Neural cell (in vitro differentiated cells): ENCODE measurements around the gene PCDH9.

Source experiments
- CTCF ChIP-seq: fragments of 450-650 bp; IDR thresholded peaks from 2 replicates; pipeline ENCODE4 v1.5.1; 2014; ENCODE audit warnings: antibody characterized with exemption, mild to moderate bottlenecking, moderate library complexity; ENCODE audit not compliant: poor library complexity, severe bottlenecking
- EZH2 ChIP-seq: fragments of 200-600, 300-800 bp; shearing (Covaris generic), sonication (generic); IDR thresholded peaks from 2 replicates; pipeline ENCODE4 v1.6.1; 2014; ENCODE audit warnings: antibody characterized with exemption, low read length, borderline replicate concordance, mild to moderate bottlenecking; ENCODE audit not compliant: insufficient read depth, poor library complexity, severe bottlenecking
- RAD21 ChIP-seq: fragments of 450-650 bp; conservative IDR thresholded peaks from 2 replicates; pipeline ENCODE4 v1.6.1; 2014; ENCODE audit warnings: antibody characterized with exemption, mild to moderate bottlenecking, moderate library complexity
- SMC3 ChIP-seq: fragments of 450-650 bp; conservative IDR thresholded peaks from 2 replicates; pipeline ENCODE4 v1.6.1; 2014; ENCODE audit warnings: antibody characterized with exemption, mild to moderate bottlenecking, moderate library complexity; ENCODE audit not compliant: poor library complexity
- TAF1 ChIP-seq: IDR thresholded peaks from 2 replicates; pipeline ENCODE4 v1.6.1; 2012; ENCODE audit warnings: low read depth

GRCh38 chr13:66659286-66659685 lies 570.9 kb downstream of the PCDH9 start:
- TF ChIP-seq RAD21 (no peak), CTCF (no peak), SMC3 (no peak), TAF1 (no peak), EZH2 (no peak)
